MM.1S (cell line): ENCODE measurements around the gene ELP4.
A peak's percentile ranks its signal among the peaks of the same experiment; 100 is the strongest.

Source experiments
- DNase-seq: peaks from one replicate; pipeline ENCODE4 v3.0.0-alpha.2; 2015
- H2AFZ ChIP-seq: fragments of 300-600 bp; sonication (generic); 2 replicates; pipeline ENCODE4 v1.6.0; 2016; ENCODE audit warnings: antibody characterized with exemption, low read length
- H3F3A ChIP-seq: fragments of 300-600 bp; sonication (generic); 2 replicates; pipeline ENCODE4 v1.6.1; 2016; ENCODE audit warnings: mild to moderate bottlenecking, antibody characterized with exemption, low read length, moderate library complexity, mixed read lengths; ENCODE audit not compliant: insufficient read depth
- H3K27ac ChIP-seq: fragments of 300-600 bp; sonication (generic); 2 replicates; pipeline ENCODE4 v1.5.1; 2016; ENCODE audit warnings: mild to moderate bottlenecking, low read length
- H3K27me3 ChIP-seq: fragments of 300-600 bp; sonication (generic); replicated peaks from 2 replicates; pipeline ENCODE4 v1.6.0; 2016; ENCODE audit warnings: low read length; ENCODE audit not compliant: insufficient read depth
- H3K36me3 ChIP-seq: fragments of 300-600 bp; sonication (generic); replicated peaks from 2 replicates; pipeline ENCODE4 v1.6.1; 2016; ENCODE audit warnings: mild to moderate bottlenecking, low read length, mixed read lengths; ENCODE audit not compliant: insufficient read depth
- H3K4me1 ChIP-seq: fragments of 300-600 bp; sonication (generic); 2 replicates; pipeline ENCODE4 v1.6.1; 2016; ENCODE audit warnings: low read length, mixed read lengths
- H3K4me2 ChIP-seq: fragments of 300-600 bp; sonication (generic); 2 replicates; pipeline ENCODE4 v1.6.0; 2016; ENCODE audit warnings: low read depth, low read length
- H3K4me3 ChIP-seq: fragments of 300-600 bp; sonication (generic); 2 replicates; pipeline ENCODE4 v1.5.1; 2016; ENCODE audit warnings: low read length, mixed read lengths
- H3K79me2 ChIP-seq: fragments of 300-600 bp; sonication (generic); 2 replicates; pipeline ENCODE4 v1.6.1; 2016; ENCODE audit warnings: mixed run types, low read length, mixed read lengths
- H3K9ac ChIP-seq: fragments of 300-600 bp; sonication (generic); 2 replicates; pipeline ENCODE4 v1.6.1; 2016; ENCODE audit warnings: low read length, mixed read lengths
- H3K9me2 ChIP-seq: fragments of 300-600 bp; sonication (generic); replicated peaks from 2 replicates; pipeline ENCODE4 v1.6.1; 2016; ENCODE audit warnings: mild to moderate bottlenecking, low read length, mixed read lengths; ENCODE audit not compliant: insufficient read depth
- H3K9me3 ChIP-seq: fragments of 300-600 bp; sonication (generic); replicated peaks from 2 replicates; pipeline ENCODE4 v1.6.1; 2016; ENCODE audit warnings: mild to moderate bottlenecking, low read length, mixed read lengths; ENCODE audit not compliant: insufficient read depth
- H4K20me1 ChIP-seq: fragments of 300-600 bp; sonication (generic); 2 replicates; pipeline ENCODE4 v1.6.1; 2016; ENCODE audit warnings: mild to moderate bottlenecking, low read length, moderate library complexity, mixed read lengths; ENCODE audit not compliant: insufficient read depth
- EZH2 ChIP-seq: fragments of 300-600 bp; sonication (generic); optimal IDR thresholded peaks from 2 replicates; pipeline ENCODE3; 2017; ENCODE audit warnings: low read depth, mild to moderate bottlenecking, antibody characterized with exemption, low read length, mixed read lengths
- EZH2phosphoT487 ChIP-seq: fragments of 300-600 bp; sonication (generic); IDR thresholded peaks from 2 replicates; pipeline ENCODE4 v1.6.1; 2018; ENCODE audit warnings: antibody characterized with exemption, low read length
- TF ChIP-seq, protein P1 (sequence below): fragments of 300-600 bp; sonication (generic); IDR thresholded peaks from 2 replicates; pipeline ENCODE4 v1.5.1; 2016; ENCODE audit warnings: antibody characterized with exemption, low read length, mixed read lengths

ELP4 gene

DNA sequence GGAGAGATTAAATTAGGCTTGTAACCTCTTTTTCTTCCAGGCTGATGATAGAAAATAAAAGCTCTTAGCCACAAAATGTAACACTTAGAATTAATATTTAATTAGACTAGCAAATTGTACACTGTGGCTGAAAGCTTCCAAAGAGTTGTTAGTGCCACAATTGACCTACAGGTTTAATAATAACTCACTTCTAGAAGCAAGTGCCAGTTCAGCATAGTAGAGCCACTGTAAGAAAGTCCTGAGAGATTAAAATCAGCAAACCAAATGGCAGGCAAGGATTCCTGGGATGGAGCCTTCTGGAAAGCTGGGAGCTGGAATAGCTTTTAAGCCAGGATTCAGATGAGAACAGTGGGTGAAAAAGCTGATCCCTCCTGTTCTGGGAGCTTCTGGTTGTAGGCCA lies 131.0 kb downstream of the ELP4 start:
- Histone ChIP-seq H2AFZ (no peak overlapping the region), H3K27ac (no peak overlapping the region), H3K4me3 (no peak overlapping the region), H3K4me1 (no peaks in the 10 kb centered on the region), H3K9ac (no peak overlapping the region), H3K9me2 (no peaks in the 10 kb centered on the region), H3K27me3 (no peaks in the 10 kb centered on the region), H3K79me2 (no peaks in the 10 kb centered on the region), H4K20me1 (no peaks in the 10 kb centered on the region), H3K9me3 (no peaks in the 10 kb centered on the region), H3F3A (no peaks in the 10 kb centered on the region), H3K4me2 (no peak overlapping the region), H3K36me3 (no peaks in the 10 kb centered on the region)
- no peak for DNase-seq
- TF ChIP-seq EZH2phosphoT487: no peak
- TF ChIP-seq, protein P1, sequence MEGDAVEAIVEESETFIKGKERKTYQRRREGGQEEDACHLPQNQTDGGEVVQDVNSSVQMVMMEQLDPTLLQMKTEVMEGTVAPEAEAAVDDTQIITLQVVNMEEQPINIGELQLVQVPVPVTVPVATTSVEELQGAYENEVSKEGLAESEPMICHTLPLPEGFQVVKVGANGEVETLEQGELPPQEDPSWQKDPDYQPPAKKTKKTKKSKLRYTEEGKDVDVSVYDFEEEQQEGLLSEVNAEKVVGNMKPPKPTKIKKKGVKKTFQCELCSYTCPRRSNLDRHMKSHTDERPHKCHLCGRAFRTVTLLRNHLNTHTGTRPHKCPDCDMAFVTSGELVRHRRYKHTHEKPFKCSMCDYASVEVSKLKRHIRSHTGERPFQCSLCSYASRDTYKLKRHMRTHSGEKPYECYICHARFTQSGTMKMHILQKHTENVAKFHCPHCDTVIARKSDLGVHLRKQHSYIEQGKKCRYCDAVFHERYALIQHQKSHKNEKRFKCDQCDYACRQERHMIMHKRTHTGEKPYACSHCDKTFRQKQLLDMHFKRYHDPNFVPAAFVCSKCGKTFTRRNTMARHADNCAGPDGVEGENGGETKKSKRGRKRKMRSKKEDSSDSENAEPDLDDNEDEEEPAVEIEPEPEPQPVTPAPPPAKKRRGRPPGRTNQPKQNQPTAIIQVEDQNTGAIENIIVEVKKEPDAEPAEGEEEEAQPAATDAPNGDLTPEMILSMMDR: no peak

DNA sequence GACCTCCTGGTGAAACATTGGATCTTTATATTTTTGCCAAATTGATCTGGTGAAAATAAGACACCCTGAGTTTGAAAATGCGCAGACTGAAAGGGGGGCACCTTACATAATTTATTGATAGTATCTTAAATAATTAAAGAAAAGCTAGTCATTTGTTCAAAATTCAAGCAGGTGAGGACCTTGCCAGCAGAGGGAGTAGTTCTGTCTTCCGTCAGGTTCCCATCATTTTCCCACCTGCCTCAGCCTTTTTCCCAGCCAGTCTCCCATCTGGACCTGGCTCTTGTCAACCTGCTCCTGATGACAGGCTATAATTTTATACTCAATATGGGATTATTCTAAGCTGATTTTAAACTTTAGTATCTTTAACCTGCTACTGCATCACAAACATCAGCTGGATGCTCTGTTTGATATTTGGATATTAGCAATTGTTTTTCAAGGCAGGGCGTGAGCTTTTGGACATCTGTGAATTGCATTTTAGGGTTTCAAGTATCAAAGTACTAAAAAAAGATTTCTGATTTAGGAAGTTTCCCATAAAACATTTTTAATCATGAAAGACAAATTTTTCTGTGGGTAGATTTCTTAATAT lies 132.0 kb downstream of the ELP4 start:
- Histone ChIP-seq H4K20me1 (no peaks in the 10 kb centered on the region), H3K27ac (no peak overlapping the region), H3K4me1 (no peaks in the 10 kb centered on the region), H3K9me3 (no peaks in the 10 kb centered on the region), H3K79me2 (no peaks in the 10 kb centered on the region), H2AFZ (no peak overlapping the region), H3F3A (no peaks in the 10 kb centered on the region), H3K9me2 (no peaks in the 10 kb centered on the region), H3K9ac (no peak overlapping the region), H3K4me2 (no peak overlapping the region), H3K27me3 (no peaks in the 10 kb centered on the region), H3K4me3 (no peak overlapping the region), H3K36me3 (no peaks in the 10 kb centered on the region)
- no peak for TF ChIP-seq EZH2
- TF ChIP-seq EZH2phosphoT487: no peak
- TF ChIP-seq, protein P1: peak; percentile 52
- no peak for DNase-seq

DNA sequence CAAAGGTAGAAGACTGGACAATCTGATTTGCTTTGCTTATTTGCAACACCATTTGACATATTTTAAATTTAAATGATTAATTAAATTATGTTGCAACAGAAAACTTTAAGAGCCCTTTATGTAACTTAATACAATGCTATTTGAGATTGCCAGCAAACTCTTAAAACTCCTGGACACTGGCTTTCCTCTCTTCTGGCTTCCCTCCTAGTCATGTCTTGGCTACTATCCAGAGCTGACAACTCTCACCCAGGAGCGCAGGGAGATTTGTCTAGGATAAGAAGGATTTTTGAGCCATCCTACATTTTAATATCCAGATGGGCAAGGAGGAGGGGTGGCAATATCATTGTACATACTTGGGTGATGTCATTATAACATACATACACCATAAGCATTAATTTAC lies 134.3 kb downstream of the ELP4 start:
- no peaks in the 10 kb centered on the region for H3K36me3 ChIP-seq
- H2AFZ ChIP-seq: no peak overlapping the region
- H3K4me2 ChIP-seq: no peak overlapping the region
- H3K9me3 ChIP-seq: no peaks in the 10 kb centered on the region
- H3K9me2 ChIP-seq: no peaks in the 10 kb centered on the region
- no peaks in the 10 kb centered on the region for H3F3A ChIP-seq
- no peaks in the 10 kb centered on the region for H3K27me3 ChIP-seq
- H3K9ac ChIP-seq: no peak overlapping the region
- DNase-seq: no peak
- H3K4me1 ChIP-seq: no peaks in the 10 kb centered on the region
- no peaks in the 10 kb centered on the region for H3K79me2 ChIP-seq
- TF ChIP-seq, protein P1: no peak
- no peak for TF ChIP-seq EZH2phosphoT487
- TF ChIP-seq EZH2: no peak
- no peak overlapping the region for H3K27ac ChIP-seq
- H3K4me3 ChIP-seq: no peak overlapping the region
- H4K20me1 ChIP-seq: no peaks in the 10 kb centered on the region
